ENCODE measurements around the gene USP32.
"Not testable (repeated sequence)": the region's sequence is repeated elsewhere in the genome, so short reads cannot be mapped to it uniquely, and the experiment has no call there.

The USP32 gene

GRCh38 chr17:60224064-60224463 is 167.9 kb downstream of the USP32 start:
- DNase-seq (ENCODE audit: low read depth in 2 of 2) = peak in 1 of 2 donors; percentile 15
- no peak overlapping the region for H3K4me3 ChIP-seq (replicated peaks in 1 of 2; ENCODE audit: low read depth in 2 of 2, low read length in 2 of 2)
- TF ChIP-seq, protein P1, sequence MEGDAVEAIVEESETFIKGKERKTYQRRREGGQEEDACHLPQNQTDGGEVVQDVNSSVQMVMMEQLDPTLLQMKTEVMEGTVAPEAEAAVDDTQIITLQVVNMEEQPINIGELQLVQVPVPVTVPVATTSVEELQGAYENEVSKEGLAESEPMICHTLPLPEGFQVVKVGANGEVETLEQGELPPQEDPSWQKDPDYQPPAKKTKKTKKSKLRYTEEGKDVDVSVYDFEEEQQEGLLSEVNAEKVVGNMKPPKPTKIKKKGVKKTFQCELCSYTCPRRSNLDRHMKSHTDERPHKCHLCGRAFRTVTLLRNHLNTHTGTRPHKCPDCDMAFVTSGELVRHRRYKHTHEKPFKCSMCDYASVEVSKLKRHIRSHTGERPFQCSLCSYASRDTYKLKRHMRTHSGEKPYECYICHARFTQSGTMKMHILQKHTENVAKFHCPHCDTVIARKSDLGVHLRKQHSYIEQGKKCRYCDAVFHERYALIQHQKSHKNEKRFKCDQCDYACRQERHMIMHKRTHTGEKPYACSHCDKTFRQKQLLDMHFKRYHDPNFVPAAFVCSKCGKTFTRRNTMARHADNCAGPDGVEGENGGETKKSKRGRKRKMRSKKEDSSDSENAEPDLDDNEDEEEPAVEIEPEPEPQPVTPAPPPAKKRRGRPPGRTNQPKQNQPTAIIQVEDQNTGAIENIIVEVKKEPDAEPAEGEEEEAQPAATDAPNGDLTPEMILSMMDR (IDR thresholded peaks at IDR 0.05; ENCODE audit: low read depth, low read length) = no peak

GRCh38 chr17:60223456-60223855 is 168.5 kb downstream of the USP32 start:
- TF ChIP-seq, protein P1 (IDR thresholded peaks at IDR 0.05; ENCODE audit: low read depth, low read length) = no peak
- H3K4me3 ChIP-seq (replicated peaks in 1 of 2; ENCODE audit: low read depth in 2 of 2, low read length in 2 of 2) = no peak overlapping the region
- no peak for DNase-seq (ENCODE audit: low read depth in 2 of 2)

DNA sequence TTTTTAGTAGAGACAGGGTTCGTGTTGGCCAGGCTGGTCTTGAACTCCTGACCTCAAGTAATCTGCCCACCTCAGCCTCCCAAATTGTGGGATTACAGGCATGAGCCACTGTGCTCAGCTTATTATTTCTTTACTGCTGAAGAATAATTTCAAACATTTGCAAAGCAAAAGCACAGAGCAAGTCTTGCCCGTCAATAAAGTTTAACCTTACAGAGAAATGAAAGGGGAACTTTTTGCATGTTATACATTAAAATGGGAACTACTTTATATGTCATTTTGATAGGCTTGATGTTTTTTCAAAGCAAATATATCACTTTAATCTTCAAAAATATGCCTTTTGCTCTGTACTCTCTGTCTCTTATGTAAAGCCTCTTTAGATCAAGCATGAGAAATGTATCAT is 173.2 kb downstream of the USP32 start:
- not testable (repeated sequence) for DNase-seq (ENCODE audit: low read depth in 2 of 2)

DNA sequence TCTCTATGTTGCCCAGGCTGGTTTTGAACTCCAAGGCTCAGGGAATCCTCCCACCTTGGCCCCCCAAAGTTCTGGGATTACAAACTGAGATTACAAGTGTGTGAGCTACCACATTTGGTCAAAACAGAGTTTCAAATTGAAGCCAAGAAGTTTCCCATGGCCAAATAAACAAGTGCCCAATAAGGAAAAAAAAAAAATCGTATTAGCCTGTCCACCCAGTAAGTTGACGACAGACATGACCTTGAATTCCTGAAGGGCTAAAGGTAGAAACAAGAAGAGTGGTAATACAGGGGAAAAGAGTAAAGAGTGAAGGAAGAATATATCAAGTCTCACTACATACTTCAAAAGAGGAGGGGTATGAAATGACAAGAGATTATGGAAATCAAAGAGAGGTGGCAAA is 176.0 kb downstream of the USP32 start:
- H3K4me3 ChIP-seq (replicated peaks in 1 of 2; ENCODE audit: low read depth in 2 of 2, low read length in 2 of 2); DNase-seq (ENCODE audit: low read depth in 2 of 2): not testable (repeated sequence)

More for the DNA sequence above, 173.2 kb downstream of the USP32 start:
- H3K4me3 ChIP-seq (replicated peaks in 1 of 2; ENCODE audit: low read depth in 2 of 2, low read length in 2 of 2) = not testable (repeated sequence)

DNA sequence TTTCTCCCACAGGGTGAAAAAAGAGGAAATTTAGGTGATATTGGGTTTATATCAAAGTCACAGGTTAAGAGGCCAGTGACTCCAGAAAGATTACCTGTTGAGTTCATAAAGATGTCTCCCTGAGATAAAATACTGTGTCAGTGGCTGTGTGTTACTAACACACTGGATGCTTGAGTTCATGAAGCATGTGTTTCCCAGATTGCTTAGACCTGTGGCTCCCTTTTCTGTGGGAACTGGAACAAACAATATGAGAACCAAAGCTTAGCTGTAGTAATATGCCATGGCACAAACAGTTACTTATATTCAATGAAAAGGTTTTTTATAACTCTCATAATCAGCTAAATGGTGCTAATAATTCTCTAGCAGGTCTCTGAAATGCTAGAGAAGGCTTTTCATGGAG is 180.7 kb downstream of the USP32 start:
- DNase-seq (ENCODE audit: low read depth in 2 of 2); H3K4me3 ChIP-seq (replicated peaks in 1 of 2; ENCODE audit: low read depth in 2 of 2, low read length in 2 of 2): not testable (repeated sequence)

- DNase-seq (ENCODE audit: low read depth in 2 of 2); H3K4me3 ChIP-seq (replicated peaks in 1 of 2; ENCODE audit: low read depth in 2 of 2, low read length in 2 of 2): not testable (repeated sequence)
These were observed 183.6 kb downstream of the USP32 start for GRCh38 chr17:60208302-60208701.

- DNase-seq (ENCODE audit: low read depth in 2 of 2); H3K4me3 ChIP-seq (replicated peaks in 1 of 2; ENCODE audit: low read depth in 2 of 2, low read length in 2 of 2): not testable (repeated sequence)
These were observed 186.2 kb downstream of the USP32 start for GRCh38 chr17:60205782-60206181.

DNA sequence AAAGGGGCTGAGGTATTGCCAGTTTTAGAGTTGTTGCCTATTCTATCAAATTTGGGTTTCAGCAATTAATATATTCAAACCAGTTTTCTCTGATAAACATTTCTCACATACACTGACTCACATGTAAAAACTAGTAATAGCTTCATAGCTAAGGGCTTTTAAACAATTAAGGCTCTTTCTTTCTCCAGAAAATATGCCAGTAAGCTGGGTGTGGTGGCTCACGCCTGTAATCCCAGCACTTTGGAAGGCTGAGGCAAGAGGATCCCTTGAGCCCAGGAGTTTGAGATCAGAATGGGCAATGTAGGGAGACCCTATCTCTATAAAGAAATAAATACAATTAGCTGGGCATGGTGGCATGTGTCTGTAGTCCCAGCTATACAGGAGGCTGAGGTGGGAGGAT is 193.3 kb downstream of the USP32 start:
- not testable (repeated sequence) for H3K4me3 ChIP-seq (replicated peaks in 1 of 2; ENCODE audit: low read depth in 2 of 2, low read length in 2 of 2); DNase-seq (ENCODE audit: low read depth in 2 of 2)

DNA sequence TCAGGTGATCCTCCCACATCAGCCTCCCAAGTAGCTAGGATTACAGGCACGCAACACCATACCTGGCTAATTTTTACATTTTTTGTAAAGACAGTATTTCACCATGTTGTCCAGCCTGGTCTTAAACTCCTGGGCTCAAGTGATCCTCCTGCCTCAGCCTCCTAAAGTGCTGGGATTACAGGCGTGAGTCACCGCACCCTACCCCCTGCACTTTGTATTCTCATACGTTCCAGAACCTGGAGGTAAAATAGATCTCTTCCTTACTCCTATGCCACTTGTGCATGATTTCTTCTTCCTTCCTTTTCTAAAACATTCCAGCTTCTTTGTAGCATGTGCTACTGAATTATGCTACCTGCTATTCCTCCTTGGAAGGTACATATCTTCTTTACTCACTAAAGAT is 197.8 kb downstream of the USP32 start:
- not testable (repeated sequence) for DNase-seq (ENCODE audit: low read depth in 2 of 2); H3K4me3 ChIP-seq (replicated peaks in 1 of 2; ENCODE audit: low read depth in 2 of 2, low read length in 2 of 2)

DNA sequence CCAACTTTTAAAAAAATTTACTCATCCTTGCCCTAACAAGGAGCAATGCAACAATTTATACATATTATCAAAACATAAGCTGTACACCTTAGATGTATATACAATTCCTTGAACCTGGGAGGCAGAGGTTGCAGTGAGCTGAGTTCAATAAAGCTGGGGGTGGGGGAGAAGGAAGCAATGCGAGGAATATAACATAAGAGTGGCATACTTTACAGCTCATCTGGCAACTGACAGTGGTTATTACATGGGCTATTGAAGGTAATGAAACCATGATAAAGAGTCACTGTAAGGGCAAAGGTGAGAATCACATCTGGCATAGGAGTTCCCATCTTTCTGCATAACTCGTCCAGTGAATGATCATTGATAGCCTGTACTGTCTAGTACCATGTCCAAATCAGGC is 198.5 kb downstream of the USP32 start:
- H3K4me3 ChIP-seq (replicated peaks in 1 of 2; ENCODE audit: low read depth in 2 of 2, low read length in 2 of 2) = no peak overlapping the region
- DNase-seq (ENCODE audit: low read depth in 2 of 2) = no peak
- TF ChIP-seq, protein P1 (IDR thresholded peaks at IDR 0.05; ENCODE audit: low read depth, low read length) = no peak

- not testable (repeated sequence) for DNase-seq (ENCODE audit: low read depth in 2 of 2); H3K4me3 ChIP-seq (replicated peaks in 1 of 2; ENCODE audit: low read depth in 2 of 2, low read length in 2 of 2)
These were observed 198.9 kb downstream of the USP32 start for GRCh38 chr17:60193032-60193431.

DNA sequence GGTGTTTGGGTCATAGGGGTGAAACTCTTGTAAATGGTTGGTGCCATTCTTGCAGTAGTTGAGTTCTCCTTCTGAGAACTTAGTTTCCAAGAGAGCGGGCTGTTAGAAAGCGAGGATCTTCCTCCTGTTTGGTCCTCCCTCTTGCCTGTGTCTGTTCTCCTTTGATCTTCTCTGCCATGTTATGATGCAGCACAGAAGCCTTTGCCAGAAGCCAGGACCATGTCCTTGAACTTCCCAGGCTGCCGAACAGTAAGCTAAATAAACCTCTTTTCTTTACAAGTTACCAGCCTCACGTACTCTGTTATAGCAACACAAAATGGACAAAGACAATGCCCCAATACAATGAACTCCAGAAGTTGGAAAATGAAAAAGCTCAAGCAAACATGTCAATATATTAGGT is 201.9 kb downstream of the USP32 start:
- DNase-seq (ENCODE audit: low read depth in 2 of 2); H3K4me3 ChIP-seq (replicated peaks in 1 of 2; ENCODE audit: low read depth in 2 of 2, low read length in 2 of 2): not testable (repeated sequence)
